Measurements from ENCODE around the gene IGDCC3.

IGDCC3 gene

GRCh38 chr15:65343374-65343981 lies 34.3 kb downstream of the IGDCC3 start:
- DNase-seq (ENCODE audit: low spot score): no peak

DNA sequence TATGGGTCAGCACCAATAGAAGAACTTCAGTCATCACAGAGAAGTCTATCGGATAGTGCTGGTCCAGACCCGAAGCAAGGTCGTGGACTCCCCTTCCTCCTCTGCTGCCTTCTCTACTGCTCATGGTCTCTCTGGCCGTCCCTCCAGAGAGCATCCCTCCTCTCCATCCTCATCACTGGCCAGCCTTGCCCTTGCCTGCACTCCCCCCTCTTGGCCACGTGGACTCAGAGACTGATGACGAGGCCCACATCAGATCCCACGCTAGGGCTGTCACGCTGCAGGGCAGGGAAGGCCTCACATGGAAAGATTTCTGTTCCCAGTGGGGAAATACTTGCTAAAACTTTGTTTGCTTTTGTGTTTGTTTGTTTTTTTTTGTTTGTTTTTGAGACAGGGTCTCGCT lies 35.3 kb downstream of the IGDCC3 start:
- DNase-seq (ENCODE audit: low spot score): no peak

GRCh38 chr15:65339920-65340319 lies 37.9 kb downstream of the IGDCC3 start:
- DNase-seq (ENCODE audit: low spot score): no peak

DNA sequence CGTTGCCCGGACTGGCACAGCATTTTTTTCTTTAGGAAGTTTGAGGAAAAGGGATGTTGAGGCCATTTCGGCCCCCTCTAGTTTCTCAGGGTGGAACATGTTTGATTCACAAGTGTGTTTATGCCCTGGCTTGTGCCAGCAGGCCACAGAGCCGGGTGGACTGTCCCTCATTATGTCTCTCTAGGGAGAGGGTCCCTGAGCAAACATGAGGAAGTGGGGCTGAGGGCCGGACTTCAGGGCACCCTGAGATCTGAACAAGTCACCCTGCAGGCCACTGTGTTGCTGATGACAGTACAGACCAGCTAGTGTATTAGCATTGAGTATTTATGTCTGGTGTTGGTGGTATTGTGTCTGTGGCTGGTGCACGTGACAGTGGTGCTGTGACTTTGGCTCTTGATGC lies 38.4 kb downstream of the IGDCC3 start:
- DNase-seq (ENCODE audit: low spot score): no peak

- DNase-seq (ENCODE audit: low spot score): no peak
Observed at GRCh38 chr15:65338823-65339222, 39.0 kb downstream of the IGDCC3 start.

- no peak for DNase-seq (ENCODE audit: low spot score)
Observed at GRCh38 chr15:65338366-65338765, 39.4 kb downstream of the IGDCC3 start.

- no peak for DNase-seq (ENCODE audit: low spot score)
Observed at GRCh38 chr15:65337436-65338070, 40.2 kb downstream of the IGDCC3 start.

DNA sequence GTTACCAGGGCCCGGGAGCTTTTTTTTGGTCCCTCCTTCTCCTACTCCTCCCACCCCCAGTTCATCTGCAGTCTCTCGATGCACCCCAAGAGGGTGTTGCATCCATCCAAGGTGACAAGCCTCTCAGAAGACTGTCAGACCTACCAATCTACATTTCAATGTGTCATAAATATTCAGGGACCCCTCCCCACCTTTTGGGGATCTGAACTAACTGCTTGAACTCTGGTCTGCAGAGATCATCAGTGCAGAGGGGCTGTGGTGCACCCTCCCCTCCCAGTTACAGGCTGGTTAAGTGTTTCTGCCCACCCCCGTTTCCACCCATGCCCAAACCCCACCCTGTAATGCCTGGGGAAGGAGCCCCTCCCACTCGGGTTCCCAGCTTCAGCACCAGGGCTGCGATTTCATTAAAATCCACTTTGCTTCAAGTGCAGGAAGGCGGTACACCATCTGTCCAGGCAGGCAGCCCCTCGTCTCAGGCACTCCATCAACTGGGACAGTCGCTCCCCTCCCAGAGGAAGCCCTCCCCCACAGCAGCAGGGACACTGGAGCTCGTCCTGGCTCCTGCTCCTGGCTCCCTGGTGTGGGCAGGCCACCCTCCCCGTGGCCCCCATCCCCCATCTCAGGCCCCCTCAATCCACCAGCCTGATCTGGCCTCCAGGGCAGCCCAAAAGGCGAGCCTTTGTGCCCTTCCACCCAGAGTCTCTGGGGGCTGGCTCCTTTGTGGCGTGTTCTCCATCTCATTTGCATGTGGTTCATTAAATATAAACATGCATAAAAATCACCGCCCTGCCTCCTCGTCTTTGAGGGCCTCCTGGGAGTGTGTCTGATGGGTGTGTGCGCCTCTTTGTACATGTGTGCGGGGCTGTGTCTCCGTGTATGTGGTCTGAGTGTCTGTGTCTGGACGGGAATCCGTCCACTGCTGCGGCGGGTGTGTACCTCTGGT lies 41.0 kb downstream of the IGDCC3 start:
- no peak for DNase-seq (ENCODE audit: low spot score)

DNA sequence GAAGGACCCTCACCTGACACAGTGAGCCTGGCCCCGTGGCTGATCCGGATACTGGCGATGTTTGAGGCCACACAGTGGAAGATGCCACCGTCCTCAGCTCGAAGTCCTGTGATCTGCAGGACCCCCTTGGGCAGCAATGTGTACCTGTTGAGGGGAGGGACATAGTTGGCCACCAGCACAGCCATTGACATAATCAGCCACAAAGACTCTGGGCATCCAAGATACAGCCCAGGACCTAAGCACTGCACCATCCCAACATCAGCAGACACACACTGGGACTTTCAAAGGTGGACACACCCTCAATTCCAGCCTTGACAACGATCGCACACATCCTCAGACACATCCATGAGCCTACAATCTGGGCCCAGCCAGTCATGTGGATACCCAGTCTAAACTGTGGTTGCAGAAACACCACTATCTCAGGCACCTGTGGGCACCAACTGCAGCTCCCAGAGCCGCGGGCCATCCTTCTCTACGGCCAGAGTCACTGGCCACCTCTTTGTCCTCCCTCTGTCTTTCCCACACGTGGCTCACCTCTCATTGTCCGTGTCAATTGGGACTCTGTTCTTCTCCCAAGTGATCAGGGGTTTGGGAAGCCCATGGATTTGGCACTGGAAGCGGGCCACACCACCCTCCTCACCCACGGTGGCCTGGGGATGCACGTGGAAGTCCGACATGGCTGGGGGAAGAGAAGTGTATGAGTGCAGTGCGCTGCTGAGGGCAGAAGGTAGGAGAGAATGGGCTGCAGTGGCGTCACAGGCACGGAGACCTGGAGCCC lies 42.3 kb downstream of the IGDCC3 start:
- DNase-seq (ENCODE audit: low spot score): no peak

DNA sequence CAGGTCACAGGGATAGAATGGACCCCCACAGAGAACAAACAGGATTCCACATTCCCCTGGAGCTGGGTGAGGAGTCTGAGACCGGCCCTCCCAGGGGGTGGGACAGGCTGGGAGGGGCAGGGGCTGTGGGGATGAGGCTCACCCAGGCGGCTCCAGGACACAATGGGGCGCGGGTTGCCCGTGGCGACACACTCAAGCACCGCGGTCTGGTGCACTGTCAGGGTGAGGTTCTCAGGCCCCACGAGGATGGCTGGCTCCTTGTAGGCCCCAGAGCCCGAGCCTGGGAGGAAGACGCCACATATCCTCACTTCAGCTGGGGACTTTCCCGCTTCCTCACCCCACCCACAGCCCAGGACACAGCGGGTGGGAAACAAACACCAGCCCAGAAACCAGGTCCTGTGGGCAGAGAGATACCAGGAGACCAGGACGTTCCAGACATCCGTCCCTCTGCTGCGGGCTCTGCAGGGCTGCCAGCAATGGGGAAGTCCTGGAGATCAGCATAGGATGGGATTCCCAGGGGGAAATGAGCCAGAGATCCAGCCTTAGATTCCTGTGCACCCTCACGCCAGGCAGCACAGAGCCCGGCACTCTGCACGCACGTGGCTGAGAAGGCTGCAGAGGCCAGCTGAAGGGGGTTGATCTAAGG lies 43.1 kb downstream of the IGDCC3 start:
- DNase-seq (ENCODE audit: low spot score): no peak

DNA sequence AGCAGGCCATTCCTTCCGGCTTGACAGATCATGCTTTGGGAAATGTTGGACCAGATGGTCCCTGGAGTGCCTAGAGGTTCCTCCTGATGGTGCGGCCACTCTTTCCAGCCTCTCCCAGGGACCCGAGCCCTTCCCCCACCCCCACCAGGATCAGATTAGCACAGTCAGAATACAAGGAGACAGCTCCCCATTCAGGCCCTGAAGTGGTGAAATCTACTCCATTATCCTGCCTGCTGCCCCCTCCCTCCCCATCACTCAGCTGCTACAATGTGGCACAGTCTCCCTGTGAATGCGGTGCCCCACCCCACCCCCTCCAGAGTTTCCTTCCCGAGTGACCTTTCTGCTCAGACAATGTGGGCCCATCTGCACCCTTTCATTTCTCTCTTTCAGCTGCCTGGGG lies 43.9 kb downstream of the IGDCC3 start:
- no peak for DNase-seq (ENCODE audit: low spot score)

DNA sequence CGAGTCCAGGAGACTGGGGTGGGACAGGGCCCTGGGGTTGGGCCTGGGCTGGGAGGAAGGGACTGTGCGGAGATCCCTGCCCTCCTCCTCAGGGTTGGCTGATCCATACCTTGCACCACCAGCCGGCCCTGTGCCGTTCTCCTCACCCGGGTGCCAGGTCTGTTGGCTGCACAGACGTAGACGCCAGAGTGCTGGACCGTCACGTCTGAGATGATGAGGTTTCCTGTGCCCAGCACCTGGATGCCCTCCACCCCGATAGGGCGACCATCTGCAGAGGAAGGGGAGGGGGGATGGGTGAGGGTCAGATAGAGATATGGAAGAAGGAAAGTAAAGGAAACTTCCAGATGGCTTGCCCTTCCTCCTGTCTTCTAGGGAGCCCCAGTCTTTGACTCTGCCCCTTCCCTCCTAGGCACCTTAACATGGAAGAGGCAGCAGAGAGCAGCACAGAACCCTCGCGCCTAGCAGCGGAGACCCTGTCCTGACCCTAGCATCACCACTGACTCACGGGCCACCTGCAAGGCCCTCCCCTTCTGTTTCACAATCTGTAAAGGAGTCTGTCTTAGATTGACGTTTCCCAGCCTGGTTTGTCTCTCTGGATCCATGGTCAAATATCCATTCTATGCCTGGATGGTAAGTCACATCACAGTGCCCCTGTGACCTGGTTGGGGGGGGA lies 44.5 kb downstream of the IGDCC3 start:
- no peak for DNase-seq (ENCODE audit: low spot score)

DNA sequence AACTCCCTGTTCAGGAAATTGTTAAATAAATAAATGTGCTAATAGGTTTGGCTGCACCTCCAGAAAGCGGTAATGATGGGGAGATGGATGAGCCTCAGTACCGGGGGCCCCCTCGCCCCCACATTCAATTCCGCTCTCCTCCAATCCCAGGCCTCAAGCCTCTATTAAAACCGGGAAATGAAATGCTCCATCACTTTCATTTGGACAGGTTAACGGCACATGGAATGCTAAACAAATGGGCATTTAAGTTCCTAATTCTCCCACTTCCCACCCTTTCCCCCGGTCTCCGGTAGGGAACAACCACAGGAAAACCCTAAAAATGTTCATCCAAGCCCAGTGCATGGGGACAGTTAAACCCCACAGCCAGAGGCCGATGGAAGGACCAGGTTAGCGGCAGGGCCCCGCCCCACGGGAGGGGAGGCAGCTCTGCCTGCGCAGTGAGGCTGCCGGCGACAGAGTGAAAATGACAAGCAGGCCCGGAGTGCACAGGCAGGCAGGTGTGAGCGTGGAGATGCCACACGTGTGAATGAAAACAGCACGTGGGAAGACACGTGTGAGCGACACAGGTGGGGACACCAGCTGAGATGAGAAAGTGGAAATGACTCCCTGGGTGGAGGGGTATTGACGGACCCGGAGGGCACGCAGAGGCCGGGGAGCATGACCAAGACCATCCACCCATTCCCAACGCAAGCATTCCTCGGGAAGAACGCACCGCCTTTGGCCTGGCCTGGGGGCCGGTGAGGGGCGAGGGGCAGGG lies 45.2 kb downstream of the IGDCC3 start:
- DNase-seq (ENCODE audit: low spot score): no peak

DNA sequence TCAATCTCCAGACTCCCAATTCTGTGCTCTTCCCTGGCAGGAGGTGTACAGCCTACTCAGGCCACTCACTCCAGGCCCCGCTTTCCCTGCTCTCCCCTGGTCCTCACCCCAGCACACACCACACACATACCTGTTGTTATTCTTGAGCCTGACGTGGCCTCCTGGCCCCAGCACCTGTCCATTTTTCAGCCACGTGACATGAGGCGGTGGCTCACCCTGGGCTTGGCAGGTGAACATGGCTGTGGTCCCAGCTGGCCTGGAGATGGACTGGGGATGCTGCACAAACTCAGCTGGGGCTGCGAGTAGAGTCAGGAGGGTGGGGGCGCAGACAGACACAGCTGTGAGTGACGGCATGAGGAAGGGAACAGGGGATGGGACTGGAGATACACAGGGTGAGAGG lies 46.0 kb downstream of the IGDCC3 start:
- no peak for DNase-seq (ENCODE audit: low spot score)

GRCh38 chr15:65330934-65331645 lies 46.7 kb downstream of the IGDCC3 start:
- no peak for DNase-seq (ENCODE audit: low spot score)

- no peak for DNase-seq (ENCODE audit: low spot score)
Observed at GRCh38 chr15:65329984-65330735, 47.6 kb downstream of the IGDCC3 start.

DNA sequence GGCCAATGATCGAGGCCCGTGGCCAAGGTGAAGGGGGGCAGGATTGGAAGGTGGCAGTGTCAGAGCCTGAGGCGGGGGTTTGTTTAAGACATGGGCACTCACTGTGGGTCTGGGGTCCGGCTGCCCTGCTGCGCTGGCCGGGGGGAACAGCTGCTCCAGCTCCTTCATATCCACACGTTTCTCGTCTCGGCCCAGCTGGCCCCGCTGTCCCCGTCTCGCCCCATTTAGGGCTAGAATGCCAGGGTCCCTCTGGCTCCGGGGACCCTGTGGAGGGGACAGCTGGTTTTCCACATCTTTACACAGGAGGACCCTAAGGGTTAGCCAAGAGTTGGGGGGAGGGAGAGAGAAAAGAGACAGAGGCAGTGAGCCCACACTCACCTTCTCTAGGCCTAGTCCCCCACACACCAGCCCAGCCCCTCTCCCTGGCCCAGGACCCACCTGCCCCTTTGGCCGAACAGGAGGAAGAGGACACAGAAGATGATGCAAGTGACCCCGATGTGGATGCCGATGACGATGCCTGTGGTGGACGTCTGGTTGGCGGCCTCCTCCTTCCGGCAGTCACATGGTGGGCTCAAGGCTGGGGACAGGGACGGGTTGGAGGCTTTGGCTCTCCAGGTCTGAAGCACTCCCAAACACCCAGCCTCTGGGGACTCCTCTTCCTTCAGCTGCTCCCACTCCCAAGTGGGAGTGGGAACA lies 48.4 kb downstream of the IGDCC3 start:
- DNase-seq (ENCODE audit: low spot score): no peak

DNA sequence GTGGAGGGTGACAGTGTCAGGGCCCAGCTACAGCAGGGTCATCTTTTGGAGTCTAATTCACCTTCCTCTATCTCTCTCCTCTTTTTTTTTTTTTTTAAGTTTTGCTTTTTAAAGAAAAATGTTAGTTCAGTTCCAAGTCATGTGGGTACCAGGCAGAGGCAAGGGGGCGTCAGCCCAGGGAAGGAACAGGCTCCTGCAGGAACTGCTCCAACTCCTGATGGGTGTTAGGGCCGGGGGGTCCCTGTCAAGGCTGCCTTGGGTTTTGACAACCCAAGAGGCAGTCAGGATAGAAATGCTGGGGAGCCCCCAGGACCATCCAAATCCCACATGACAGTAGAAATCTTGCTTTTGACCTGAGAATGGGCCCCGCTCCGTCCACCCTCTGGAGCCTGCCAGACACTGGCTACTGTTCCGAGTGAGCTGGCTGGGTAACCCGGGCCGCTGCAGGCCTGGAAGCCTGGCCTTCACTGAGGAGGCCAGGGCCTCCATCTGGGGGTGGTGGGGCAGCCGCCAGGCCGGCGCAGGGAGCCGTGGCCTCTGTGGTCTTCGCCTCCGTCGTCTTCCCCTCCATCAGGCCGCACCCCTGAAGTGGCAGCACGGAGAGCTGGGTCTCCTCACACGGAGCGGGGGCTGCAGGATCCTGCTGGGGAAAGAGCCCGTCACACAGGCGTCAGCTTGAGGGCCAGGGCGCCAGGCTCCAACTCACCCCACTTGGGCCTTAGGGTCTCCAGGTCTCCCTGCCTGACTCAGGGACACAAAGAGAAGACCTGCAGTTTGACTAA lies 49.1 kb downstream of the IGDCC3 start:
- no peak for DNase-seq (ENCODE audit: low spot score)

All from pons (tissue), 1 donor.